Mammary epithelial cell (primary cell): Measurements from ENCODE around the gene VAV3.

ENCODE experiments used
- EZH2 ChIP-seq: IDR thresholded peaks from 2 replicates; pipeline ENCODE4 v1.6.1; 2012; ENCODE audit warnings: low read length, inconsistent platforms, borderline replicate concordance
- TF ChIP-seq, protein P1 (sequence below), 2 donors: IDR thresholded peaks in 1 of 2; conservative IDR thresholded peaks in 1 of 2; 2 replicates each; pipeline ENCODE4 v1.5.1; 2011 to 2012; ENCODE audit warnings: inconsistent platforms in 2 of 2, low read length in 2 of 2, mild to moderate bottlenecking in 2 of 2, control low read depth in 1 of 2, low read depth in 1 of 2; ENCODE audit not compliant: insufficient read depth in 1 of 2; ENCODE audit errors: extremely low read depth in 1 of 2

DNA sequence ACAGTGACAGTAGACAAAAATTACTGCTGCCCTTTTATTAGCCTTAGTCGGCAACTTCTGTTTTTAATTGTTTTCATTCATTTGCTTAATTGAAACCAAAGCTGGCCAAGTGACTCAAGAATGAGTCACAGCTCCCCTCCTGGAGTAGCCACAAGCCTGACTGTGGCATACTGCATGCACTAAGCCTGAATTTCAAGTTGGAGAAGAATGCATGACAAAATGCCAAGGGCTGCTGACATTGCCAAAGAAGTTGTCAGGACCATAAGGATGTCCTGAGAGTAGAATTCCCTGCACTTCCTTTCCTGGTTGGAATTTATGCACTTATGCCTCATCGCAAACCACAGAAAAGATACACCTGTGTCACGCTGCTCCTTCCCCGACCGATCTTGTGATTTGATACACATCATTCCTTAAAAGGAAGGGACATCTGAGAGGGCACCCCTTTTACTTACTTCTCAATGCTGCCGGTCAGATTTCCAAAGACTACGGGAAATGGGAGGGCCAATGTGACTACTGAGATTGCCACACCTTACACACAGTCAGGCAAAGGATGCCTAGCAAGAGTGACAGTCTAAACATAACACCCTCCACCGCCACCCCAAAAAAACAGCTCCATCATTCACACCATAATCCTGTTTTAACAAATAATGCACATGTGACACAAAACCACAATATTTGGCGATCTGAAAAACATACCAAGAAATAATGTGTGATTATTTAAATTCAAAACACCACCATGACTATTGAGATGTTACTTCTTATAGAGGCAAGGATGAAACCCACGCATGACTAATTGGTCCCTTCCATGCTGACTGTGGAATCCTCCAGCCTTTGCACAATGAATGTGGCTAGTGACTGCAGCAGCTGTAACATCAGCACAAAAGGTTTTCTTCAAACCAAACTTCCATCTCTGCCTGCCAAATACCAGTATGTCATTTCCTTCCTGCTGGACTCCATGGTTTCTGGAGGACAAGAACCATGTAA is 28.2 kb downstream of the VAV3 start:
- TF ChIP-seq, protein P1, sequence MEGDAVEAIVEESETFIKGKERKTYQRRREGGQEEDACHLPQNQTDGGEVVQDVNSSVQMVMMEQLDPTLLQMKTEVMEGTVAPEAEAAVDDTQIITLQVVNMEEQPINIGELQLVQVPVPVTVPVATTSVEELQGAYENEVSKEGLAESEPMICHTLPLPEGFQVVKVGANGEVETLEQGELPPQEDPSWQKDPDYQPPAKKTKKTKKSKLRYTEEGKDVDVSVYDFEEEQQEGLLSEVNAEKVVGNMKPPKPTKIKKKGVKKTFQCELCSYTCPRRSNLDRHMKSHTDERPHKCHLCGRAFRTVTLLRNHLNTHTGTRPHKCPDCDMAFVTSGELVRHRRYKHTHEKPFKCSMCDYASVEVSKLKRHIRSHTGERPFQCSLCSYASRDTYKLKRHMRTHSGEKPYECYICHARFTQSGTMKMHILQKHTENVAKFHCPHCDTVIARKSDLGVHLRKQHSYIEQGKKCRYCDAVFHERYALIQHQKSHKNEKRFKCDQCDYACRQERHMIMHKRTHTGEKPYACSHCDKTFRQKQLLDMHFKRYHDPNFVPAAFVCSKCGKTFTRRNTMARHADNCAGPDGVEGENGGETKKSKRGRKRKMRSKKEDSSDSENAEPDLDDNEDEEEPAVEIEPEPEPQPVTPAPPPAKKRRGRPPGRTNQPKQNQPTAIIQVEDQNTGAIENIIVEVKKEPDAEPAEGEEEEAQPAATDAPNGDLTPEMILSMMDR (conservative IDR thresholded peaks at IDR 0.05 in 1 of 2, IDR thresholded peaks at IDR 0.05 in 1 of 2; ENCODE audit: extremely low read depth in 1 of 2, insufficient read depth in 1 of 2, low read depth in 1 of 2, low read length in 2 of 2) = no peak
- TF ChIP-seq EZH2 = no peak
